Trophoblast cell (in vitro differentiated cells and primary cell): ENCODE data around the gene CEP104.

ENCODE experiments used
- DNase-seq, 2 donors: peaks; one replicate each; pipeline ENCODE4 v3.0.0-alpha.2; 2016
- H2AFZ ChIP-seq: 2 replicates; pipeline ENCODE4 v1.6.1; 2013; ENCODE audit warnings: low read length, moderate library complexity, mild to moderate bottlenecking; ENCODE audit not compliant: insufficient read depth, poor library complexity
- H2AK5ac ChIP-seq: 2 replicates; pipeline ENCODE4 v1.6.1; 2013; ENCODE audit warnings: mild to moderate bottlenecking, low read length
- H2BK120ac ChIP-seq: 2 replicates; pipeline ENCODE4 v1.6.1; 2013; ENCODE audit warnings: low read length, mild to moderate bottlenecking, moderate library complexity; ENCODE audit not compliant: insufficient read depth, poor library complexity
- H2BK12ac ChIP-seq: 2 replicates; pipeline ENCODE4 v1.6.1; 2013; ENCODE audit warnings: mild to moderate bottlenecking, low read length, moderate library complexity
- H2BK5ac ChIP-seq: 2 replicates; pipeline ENCODE4 v1.6.1; 2013; ENCODE audit warnings: low read length, low read depth, moderate library complexity, mild to moderate bottlenecking; ENCODE audit not compliant: poor library complexity
- H3K14ac ChIP-seq: 2 replicates; pipeline ENCODE4 v1.6.1; 2013; ENCODE audit warnings: mild to moderate bottlenecking, low read length
- H3K18ac ChIP-seq: 2 replicates; pipeline ENCODE4 v1.6.1; 2013; ENCODE audit warnings: mild to moderate bottlenecking, low read length
- H3K23ac ChIP-seq: 2 replicates; pipeline ENCODE4 v1.6.1; 2013; ENCODE audit warnings: low read length
- H3K27ac ChIP-seq: 2 replicates; pipeline ENCODE4 v1.5.1; 2013; ENCODE audit warnings: low read depth, mild to moderate bottlenecking, inconsistent platforms, low read length, moderate library complexity
- H3K27me3 ChIP-seq: 2 replicates; pipeline ENCODE4 v1.6.1; 2013; ENCODE audit warnings: inconsistent platforms, mild to moderate bottlenecking, low read length, moderate library complexity; ENCODE audit not compliant: insufficient read depth
- H3K36me3 ChIP-seq, 2 experiments: 1 replicate in 1 of 2; 2 replicates in 1 of 2; pipeline ENCODE4 v1.6.1; 2013; ENCODE audit warnings: low read length in 2 of 2, mild to moderate bottlenecking in 2 of 2, moderate library complexity in 1 of 2; ENCODE audit not compliant: insufficient read depth in 2 of 2, control insufficient read depth in 1 of 2
- H3K4ac ChIP-seq: 2 replicates; pipeline ENCODE4 v1.6.1; 2013; ENCODE audit warnings: low read depth, mild to moderate bottlenecking, low read length, moderate library complexity
- H3K4me1 ChIP-seq, 2 experiments: 1 replicate in 1 of 2; 2 replicates in 1 of 2; pipeline ENCODE4 v1.6.1; 2013; ENCODE audit warnings: low read length in 2 of 2, mild to moderate bottlenecking in 2 of 2, moderate library complexity in 1 of 2; ENCODE audit not compliant: insufficient read depth in 2 of 2, control insufficient read depth in 1 of 2
- H3K4me2 ChIP-seq: 2 replicates; pipeline ENCODE4 v1.6.1; 2013; ENCODE audit warnings: inconsistent platforms, mild to moderate bottlenecking, low read length, moderate library complexity
- H3K4me3 ChIP-seq: 2 replicates; pipeline ENCODE4 v1.5.1; 2013; ENCODE audit warnings: mild to moderate bottlenecking, low read depth, low read length, inconsistent platforms
- H3K79me1 ChIP-seq: one replicate; pipeline ENCODE4 v1.6.1; 2013; ENCODE audit warnings: low read length
- H3K79me2 ChIP-seq: 2 replicates; pipeline ENCODE4 v1.6.1; 2013; ENCODE audit warnings: low read length, mild to moderate bottlenecking; ENCODE audit not compliant: control insufficient read depth, insufficient read depth, poor library complexity
- H3K9ac ChIP-seq: 2 replicates; pipeline ENCODE4 v1.6.1; 2013; ENCODE audit warnings: mild to moderate bottlenecking, low read length
- H3K9me3 ChIP-seq: 2 replicates; pipeline ENCODE4 v1.6.1; 2013; ENCODE audit warnings: low read depth, mild to moderate bottlenecking, control low read depth, inconsistent platforms, low read length; ENCODE audit not compliant: insufficient read depth
- H4K12ac ChIP-seq: 2 replicates; pipeline ENCODE4 v1.6.1; 2013; ENCODE audit warnings: low read depth, mild to moderate bottlenecking, low read length, moderate library complexity
- H4K8ac ChIP-seq: 2 replicates; pipeline ENCODE4 v1.6.1; 2013; ENCODE audit warnings: low read depth, mild to moderate bottlenecking, low read length, moderate library complexity
- H4K91ac ChIP-seq: one replicate; pipeline ENCODE4 v1.6.1; 2013; ENCODE audit warnings: low read depth, mild to moderate bottlenecking, low read length, moderate library complexity
- WGBS: extraction: QIAGEN DNeasy Blood & Tissue Kit; methylation state at CpG from one replicate; pipeline ENCODE4 v1.1.7; 2013; ENCODE audit warnings: missing lambda C conversion rate; ENCODE audit not compliant: insufficient read length, insufficient coverage; ENCODE audit errors: extremely low coverage; 5-methylcytosine and 5-hydroxymethylcytosine counted together

Gene CEP104

GRCh38 chr1:3776231-3776961 lies 80.6 kb downstream of the CEP104 start:
- Histone ChIP-seq H3K4me1 (peaks cover 18 to 36% of the 10 kb centered on the region in 2 experiments), H3K36me3 (peaks cover 30 to 35% of the 10 kb centered on the region in 2 experiments)

GRCh38 chr1:3775490-3776230 lies 81.4 kb downstream of the CEP104 start:
- Histone ChIP-seq H2AK5ac (no peak overlapping the region), H3K79me2 (no peaks in the 10 kb centered on the region), H2AFZ (no peak overlapping the region), H4K8ac (no peak overlapping the region), H3K9ac (no peak overlapping the region), H3K14ac (no peak overlapping the region), H3K4me1 (peaks cover 18 to 37% of the 10 kb centered on the region in 2 experiments), H3K4me2 (no peak overlapping the region), H3K27me3 (no peaks in the 10 kb centered on the region), H3K36me3 (peaks cover 23 to 29% of the 10 kb centered on the region in 2 experiments), H3K18ac (no peak overlapping the region), H2BK120ac (no peak overlapping the region), H3K4ac (no peak overlapping the region), H4K12ac (no peak overlapping the region), H3K9me3 (no peaks in the 10 kb centered on the region), H3K23ac (no peak overlapping the region), H3K4me3 (no peak overlapping the region), H2BK5ac (no peak overlapping the region), H4K91ac (no peak overlapping the region), H3K27ac (no peak overlapping the region), H2BK12ac (no peak overlapping the region), H3K79me1 (peaks cover 7% of the 10 kb centered on the region)
- no CpG with 5 or more reads among the region's 27 CpGs for WGBS
- peak in 1 of 2 donors; percentile 21 for DNase-seq

More at GRCh38 chr1:3776231-3776961, 80.6 kb downstream of the CEP104 start:
- Histone ChIP-seq H3K4ac (no peak overlapping the region), H3K9me3 (no peaks in the 10 kb centered on the region), H2AFZ (no peak overlapping the region), H3K27ac (no peak overlapping the region), H2AK5ac (no peak overlapping the region), H3K18ac (no peak overlapping the region), H3K79me1 (peaks cover 7% of the 10 kb centered on the region), H3K14ac (no peak overlapping the region), H3K23ac (no peak overlapping the region), H3K27me3 (no peaks in the 10 kb centered on the region), H2BK12ac (no peak overlapping the region), H4K12ac (no peak overlapping the region), H3K9ac (no peak overlapping the region), H3K4me3 (no peak overlapping the region), H3K79me2 (no peaks in the 10 kb centered on the region), H2BK5ac (no peak overlapping the region), H4K8ac (no peak overlapping the region), H4K91ac (no peak overlapping the region), H3K4me2 (no peak overlapping the region), H2BK120ac (no peak overlapping the region)
- DNase-seq: no peak
- WGBS: no CpG with 5 or more reads among the region's 21 CpGs

GRCh38 chr1:3774946-3775489 lies 82.0 kb downstream of the CEP104 start:
- Histone ChIP-seq H2BK120ac (no peak overlapping the region), H2AFZ (no peak overlapping the region), H4K91ac (no peak overlapping the region), H3K79me1 (peaks cover 7% of the 10 kb centered on the region), H3K9ac (no peak overlapping the region), H3K18ac (no peak overlapping the region), H3K4ac (no peak overlapping the region), H3K23ac (no peak overlapping the region), H3K14ac (no peak overlapping the region), H2BK12ac (no peak overlapping the region), H2AK5ac (no peak overlapping the region), H3K9me3 (no peaks in the 10 kb centered on the region), H3K27me3 (no peaks in the 10 kb centered on the region), H3K4me1 (peaks cover 18 to 37% of the 10 kb centered on the region in 2 experiments), H3K27ac (no peak overlapping the region), H3K4me2 (no peak overlapping the region), H4K12ac (no peak overlapping the region), H4K8ac (no peak overlapping the region), H3K36me3 (peaks cover 18 to 24% of the 10 kb centered on the region in 2 experiments), H2BK5ac (no peak overlapping the region), H3K4me3 (no peak overlapping the region), H3K79me2 (no peaks in the 10 kb centered on the region)
- WGBS: no CpG with 5 or more reads among the region's 17 CpGs
- peak in 1 of 2 donors; percentile 23 for DNase-seq

GRCh38 chr1:3774276-3774945 lies 82.6 kb downstream of the CEP104 start:
- H2BK12ac ChIP-seq: no peak overlapping the region
- H3K27ac ChIP-seq: no peak overlapping the region
- no peak for DNase-seq
- no peak overlapping the region for H3K23ac ChIP-seq
- no peak overlapping the region for H3K18ac ChIP-seq
- H3K4ac ChIP-seq: no peak overlapping the region
- H3K79me2 ChIP-seq: no peaks in the 10 kb centered on the region
- H3K36me3 ChIP-seq: peaks cover 12 to 18% of the 10 kb centered on the region in 2 experiments
- H4K91ac ChIP-seq: no peak overlapping the region
- WGBS: no CpG with 5 or more reads among the region's 19 CpGs
- no peak overlapping the region for H3K4me3 ChIP-seq
- H3K4me1 ChIP-seq: peaks cover 18 to 37% of the 10 kb centered on the region in 2 experiments
- H2BK5ac ChIP-seq: no peak overlapping the region
- no peak overlapping the region for H2BK120ac ChIP-seq
- H3K14ac ChIP-seq: no peak overlapping the region
- H3K27me3 ChIP-seq: no peaks in the 10 kb centered on the region
- H2AK5ac ChIP-seq: no peak overlapping the region
- no peaks in the 10 kb centered on the region for H3K9me3 ChIP-seq
- H3K79me1 ChIP-seq: peaks cover 7% of the 10 kb centered on the region
- H4K12ac ChIP-seq: no peak overlapping the region
- no peak overlapping the region for H3K9ac ChIP-seq
- H2AFZ ChIP-seq: no peak overlapping the region
- H3K4me2 ChIP-seq: no peak overlapping the region
- H4K8ac ChIP-seq: no peak overlapping the region
